Epithelial cell of esophagus (primary cell): ENCODE data around the gene XRCC5.

Source experiments
- DNase-seq: peaks from one replicate; pipeline ENCODE4 v3.0.0; 2010; ENCODE audit warnings: low read depth
- H3K4me3 ChIP-seq: 2 replicates; pipeline ENCODE4 v1.5.1; 2011; ENCODE audit warnings: mild to moderate bottlenecking, low read length, control low read depth
- TF ChIP-seq, protein P1 (sequence below): IDR thresholded peaks from 2 replicates; pipeline ENCODE4 v1.5.1; 2011; ENCODE audit warnings: low read depth, mild to moderate bottlenecking, low read length, control low read depth, inconsistent platforms; ENCODE audit not compliant: insufficient read depth; ENCODE audit errors: missing control alignments

XRCC5 gene

DNA sequence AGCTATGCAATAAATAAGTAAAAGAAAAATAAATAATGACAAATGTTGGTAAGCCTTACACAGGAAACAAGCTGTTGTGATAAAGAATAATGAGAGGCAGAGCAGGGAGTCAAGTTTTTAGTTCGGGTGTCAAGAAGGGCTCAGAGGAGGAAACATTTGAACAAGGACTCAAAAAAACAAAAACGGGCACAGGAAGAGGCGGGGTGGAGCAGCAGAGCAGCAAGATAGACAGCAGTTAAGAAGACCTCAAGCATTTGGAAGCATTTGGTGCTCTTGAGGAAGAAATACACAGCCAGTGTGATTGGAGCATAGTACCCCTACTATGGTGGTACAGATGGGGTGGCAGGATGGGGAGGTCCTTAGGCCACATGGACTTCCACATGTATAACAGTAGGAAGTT is 24.6 kb upstream of the XRCC5 start:
- TF ChIP-seq, protein P1, sequence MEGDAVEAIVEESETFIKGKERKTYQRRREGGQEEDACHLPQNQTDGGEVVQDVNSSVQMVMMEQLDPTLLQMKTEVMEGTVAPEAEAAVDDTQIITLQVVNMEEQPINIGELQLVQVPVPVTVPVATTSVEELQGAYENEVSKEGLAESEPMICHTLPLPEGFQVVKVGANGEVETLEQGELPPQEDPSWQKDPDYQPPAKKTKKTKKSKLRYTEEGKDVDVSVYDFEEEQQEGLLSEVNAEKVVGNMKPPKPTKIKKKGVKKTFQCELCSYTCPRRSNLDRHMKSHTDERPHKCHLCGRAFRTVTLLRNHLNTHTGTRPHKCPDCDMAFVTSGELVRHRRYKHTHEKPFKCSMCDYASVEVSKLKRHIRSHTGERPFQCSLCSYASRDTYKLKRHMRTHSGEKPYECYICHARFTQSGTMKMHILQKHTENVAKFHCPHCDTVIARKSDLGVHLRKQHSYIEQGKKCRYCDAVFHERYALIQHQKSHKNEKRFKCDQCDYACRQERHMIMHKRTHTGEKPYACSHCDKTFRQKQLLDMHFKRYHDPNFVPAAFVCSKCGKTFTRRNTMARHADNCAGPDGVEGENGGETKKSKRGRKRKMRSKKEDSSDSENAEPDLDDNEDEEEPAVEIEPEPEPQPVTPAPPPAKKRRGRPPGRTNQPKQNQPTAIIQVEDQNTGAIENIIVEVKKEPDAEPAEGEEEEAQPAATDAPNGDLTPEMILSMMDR, result no peak
- no peak for DNase-seq
- no peak overlapping the region for H3K4me3 ChIP-seq

DNA sequence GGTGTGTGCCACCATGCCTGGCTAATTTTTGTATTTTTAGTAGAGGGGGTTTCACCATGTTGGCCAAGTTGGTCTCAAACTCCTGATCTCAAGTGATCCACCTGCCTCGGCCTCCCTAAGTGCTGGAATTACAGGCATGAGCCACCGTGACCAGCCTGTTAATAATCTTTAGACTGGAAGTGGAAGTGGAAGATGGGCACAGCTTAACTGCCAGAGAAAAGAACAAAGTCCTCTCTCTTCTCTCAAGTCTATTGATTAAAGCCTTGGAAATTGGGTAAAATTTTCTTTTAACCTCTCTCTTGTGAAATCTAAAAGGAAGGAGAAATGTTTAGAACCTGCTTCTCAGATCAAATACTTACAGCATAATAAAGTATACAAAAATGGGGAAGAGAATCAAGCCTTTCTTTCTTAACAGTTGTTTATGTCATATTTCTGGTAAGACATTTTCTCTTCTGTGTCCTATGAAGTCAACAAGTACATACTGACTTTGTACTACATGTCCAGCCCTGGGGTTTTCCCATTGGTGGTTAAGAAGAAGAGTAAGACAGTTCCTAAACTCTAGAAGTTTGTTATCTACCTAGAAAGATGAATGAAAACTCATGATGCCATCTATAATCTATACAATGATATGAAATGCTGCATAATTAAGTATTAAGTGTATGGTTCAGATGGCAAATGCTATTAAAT is 22.8 kb upstream of the XRCC5 start:
- H3K4me3 ChIP-seq, result no peak overlapping the region
- DNase-seq, result no peak
- TF ChIP-seq, protein P1, result no peak

DNA sequence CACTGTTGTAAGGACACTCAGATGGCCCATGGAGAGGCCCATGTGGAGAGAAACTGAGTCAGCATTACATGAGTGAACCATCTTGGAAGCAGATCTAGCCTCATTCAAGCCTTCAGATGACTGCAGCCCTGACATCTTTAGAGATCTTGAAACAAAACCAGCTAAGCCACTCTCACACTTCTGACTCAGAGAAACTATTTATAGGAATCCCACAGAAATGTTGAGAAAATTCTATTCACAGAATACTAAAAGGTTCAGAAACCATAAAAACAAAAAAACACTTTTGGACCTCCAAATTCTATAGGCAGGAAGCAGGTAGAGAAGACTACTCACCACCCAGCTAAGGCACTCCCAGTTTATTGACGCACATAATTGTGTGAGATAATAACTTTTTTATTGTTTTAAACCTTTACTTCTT is 18.8 kb upstream of the XRCC5 start:
- TF ChIP-seq, protein P1, result no peak
- no peak overlapping the region for H3K4me3 ChIP-seq
- peak; percentile 31 for DNase-seq

DNA sequence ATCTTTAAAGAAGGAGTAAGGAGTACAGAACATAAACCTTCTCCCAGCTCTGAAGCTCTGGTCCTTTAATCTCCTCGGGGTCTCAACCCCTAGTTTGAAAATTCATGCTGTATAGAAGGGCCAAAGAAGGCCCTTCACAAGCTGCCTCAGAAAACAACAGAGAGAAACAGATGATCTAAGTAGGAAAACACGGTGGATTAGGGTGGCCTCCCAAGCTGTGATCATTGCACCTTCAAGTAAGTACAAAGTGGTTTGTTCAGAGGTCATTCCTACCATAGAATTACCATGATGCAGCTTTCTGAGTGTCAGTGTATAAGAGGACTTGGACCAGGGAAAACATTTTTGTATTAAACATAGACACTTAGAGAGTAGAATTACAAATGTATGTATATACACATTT is 16.5 kb upstream of the XRCC5 start:
- no peak overlapping the region for H3K4me3 ChIP-seq
- TF ChIP-seq, protein P1, result no peak
- no peak for DNase-seq

DNA sequence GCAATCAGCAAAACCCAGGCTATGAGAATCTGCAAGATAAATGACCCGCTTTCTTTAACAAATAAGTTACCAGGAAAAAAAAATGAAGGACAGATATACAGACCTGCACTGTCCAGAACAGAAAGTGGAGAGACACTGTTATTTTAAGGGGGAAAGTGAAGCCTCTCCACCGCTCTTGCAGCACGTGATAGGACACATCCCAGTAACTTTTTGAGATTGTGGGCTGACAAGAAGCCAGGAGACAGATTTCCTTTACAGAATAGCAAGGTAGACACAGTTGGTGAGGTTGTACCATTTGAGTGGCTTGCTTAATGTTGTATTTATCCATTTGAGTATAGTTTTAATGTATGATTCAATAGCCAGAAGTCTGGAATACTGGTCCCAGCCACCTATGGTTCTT is 14.4 kb upstream of the XRCC5 start:
- DNase-seq, result no peak
- H3K4me3 ChIP-seq, result no peak overlapping the region
- TF ChIP-seq, protein P1, result no peak

DNA sequence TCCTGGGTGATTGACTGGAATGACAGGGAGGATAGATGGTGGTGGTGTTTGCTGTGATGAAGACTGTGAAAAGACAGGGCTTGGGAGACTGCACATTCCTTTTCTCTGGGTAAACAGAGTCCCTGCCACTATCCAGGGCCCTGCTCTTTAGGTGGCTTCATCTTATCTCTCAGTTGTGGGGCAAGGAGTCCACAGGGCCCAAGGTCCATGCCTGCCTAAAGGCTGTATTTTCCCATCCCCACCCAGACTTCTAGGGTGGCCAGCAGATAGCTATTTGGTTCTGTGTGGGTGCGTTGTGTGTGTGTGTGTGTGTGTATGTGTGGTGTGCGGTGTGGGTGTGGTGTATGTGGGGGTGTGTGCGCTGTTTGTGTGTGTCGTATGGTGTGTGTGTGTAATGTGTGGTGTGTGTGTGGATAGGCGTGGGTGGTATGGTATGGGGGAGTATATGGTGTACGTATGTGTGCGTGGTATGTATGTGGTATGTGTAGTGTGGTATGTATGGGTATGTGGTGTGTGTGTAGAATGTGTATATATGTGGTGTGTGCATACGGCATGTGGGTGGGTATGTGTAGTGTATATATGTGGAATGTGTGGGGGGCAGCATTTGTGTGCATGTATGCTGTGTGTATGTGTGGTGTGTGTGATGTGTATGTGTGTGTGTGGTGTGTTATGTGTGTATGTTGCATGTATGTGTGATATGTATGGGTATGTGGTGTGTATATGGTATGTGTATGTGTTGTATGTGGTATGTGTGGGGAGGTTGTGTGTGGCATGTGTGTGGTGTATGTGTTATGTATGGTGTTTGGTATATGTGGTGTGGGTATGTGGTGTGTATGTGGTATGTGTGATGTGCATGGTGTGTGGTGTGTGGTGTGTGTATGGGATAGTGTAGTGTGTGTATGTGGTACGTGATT is 10.5 kb upstream of the XRCC5 start:
- TF ChIP-seq, protein P1, result no peak
- no peak for DNase-seq
- H3K4me3 ChIP-seq, result no peak overlapping the region

DNA sequence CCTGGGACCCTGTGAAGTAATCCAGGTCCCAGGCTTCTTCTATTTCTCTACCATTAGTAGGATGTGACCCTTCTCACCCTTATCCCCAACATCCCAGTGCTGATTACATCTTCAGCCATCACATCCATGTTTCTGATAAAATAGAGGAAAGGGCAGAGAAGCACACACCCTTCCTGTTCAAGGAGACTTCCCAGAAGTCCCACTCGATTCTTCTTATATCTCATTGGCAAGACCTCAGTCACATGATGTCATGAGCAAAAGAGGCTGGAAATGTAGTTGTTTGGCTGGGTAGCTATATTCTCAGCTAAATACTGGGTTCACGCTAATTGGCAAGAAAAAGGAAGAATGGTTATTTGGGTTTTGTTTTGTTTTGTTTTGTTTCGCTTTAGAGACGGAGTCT is 8.0 kb upstream of the XRCC5 start:
- TF ChIP-seq, protein P1, result no peak
- no peak overlapping the region for H3K4me3 ChIP-seq
- no peak for DNase-seq
